ENCODE measurements around the gene CRB1.
"Not testable (repeated sequence)": the region's sequence is repeated elsewhere in the genome, so short reads cannot be mapped to it uniquely, and the experiment has no call there.

The CRB1 gene

GRCh38 chr1:197402189-197402588, 134.1 kb downstream of the CRB1 start:
- DNase-seq: no peak

- not testable (repeated sequence) for DNase-seq
Observed at GRCh38 chr1:197404774-197405173, 136.7 kb downstream of the CRB1 start.

DNA sequence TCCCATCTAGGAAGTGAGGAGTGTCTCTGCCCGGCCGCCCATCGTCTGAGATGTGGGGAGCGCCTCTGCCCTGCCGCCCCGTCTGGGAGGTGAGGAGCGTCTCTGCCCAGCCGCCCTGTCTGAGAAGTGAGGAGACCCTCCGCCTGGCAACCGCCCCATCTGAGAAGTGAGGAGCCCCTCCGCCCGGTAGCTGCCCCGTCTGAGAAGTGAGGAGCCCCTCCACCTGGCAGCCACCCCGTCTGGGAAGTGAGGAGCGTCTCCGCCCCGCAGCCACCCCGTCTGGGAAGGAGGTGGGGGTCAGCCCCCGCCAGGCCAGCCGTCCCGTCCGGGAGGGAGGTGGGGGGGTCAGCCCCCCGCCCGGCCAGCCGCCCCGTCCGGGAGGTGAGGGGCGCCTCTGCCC, 137.6 kb downstream of the CRB1 start:
- not testable (repeated sequence) for DNase-seq

GRCh38 chr1:197413564-197413963, 145.5 kb downstream of the CRB1 start:
- no peak for DNase-seq

- DNase-seq: no peak
Observed at GRCh38 chr1:197415221-197415620, 147.2 kb downstream of the CRB1 start.

- no peak for DNase-seq
Observed at GRCh38 chr1:197418693-197419092, 150.6 kb downstream of the CRB1 start.

GRCh38 chr1:197422993-197423392, 154.9 kb downstream of the CRB1 start:
- DNase-seq: no peak

DNA sequence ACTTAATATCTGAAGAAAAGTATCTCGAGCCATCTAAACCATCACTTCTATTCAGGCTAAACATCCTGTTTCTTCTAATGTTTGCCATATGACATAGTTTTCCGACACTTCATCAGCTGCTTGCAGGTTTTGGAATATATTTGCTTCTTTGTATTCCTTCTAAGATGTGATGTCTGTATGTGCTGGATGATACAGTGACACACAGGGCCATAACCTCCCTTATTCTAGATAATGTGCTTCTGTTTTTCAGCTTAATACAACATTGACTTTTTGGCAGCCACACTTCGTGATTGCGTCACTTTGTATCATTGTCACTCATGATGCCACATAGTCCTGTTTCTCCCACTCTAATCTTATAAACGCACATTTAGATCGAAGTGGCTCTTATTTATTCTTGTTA, 156.3 kb downstream of the CRB1 start:
- no peak for DNase-seq

GRCh38 chr1:197429372-197429771, 161.3 kb downstream of the CRB1 start:
- no peak for DNase-seq

DNA sequence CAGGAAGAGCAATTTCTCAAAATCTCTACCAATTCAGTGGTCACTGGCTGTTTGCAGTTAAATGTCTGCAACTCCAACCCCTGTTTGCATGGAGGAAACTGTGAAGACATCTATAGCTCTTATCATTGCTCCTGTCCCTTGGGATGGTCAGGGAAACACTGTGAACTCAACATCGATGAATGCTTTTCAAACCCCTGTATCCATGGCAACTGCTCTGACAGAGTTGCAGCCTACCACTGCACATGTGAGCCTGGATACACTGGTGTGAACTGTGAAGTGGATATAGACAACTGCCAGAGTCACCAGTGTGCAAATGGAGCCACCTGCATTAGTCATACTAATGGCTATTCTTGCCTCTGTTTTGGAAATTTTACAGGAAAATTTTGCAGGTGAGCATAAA, 167.2 kb downstream of the CRB1 start:
- DNase-seq: no peak

DNA sequence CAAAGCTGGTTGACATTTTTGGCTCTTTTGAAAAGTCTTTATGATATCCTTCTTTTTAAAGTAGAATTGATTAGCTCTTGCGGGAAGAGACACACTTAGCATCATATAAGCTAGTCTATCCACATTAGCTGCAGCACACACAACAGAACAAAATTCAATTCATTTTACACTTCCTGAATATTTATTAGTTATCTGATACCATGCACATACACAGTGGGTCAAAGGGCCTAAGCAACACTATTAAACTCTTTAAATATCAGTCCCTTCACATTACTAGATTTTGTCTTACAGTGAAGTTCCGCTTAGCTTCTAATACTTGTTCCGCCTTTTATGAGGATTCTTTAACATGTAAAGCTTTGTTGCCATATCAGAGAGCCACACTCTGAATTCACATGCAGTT, 169.5 kb downstream of the CRB1 start:
- no peak for DNase-seq

DNA sequence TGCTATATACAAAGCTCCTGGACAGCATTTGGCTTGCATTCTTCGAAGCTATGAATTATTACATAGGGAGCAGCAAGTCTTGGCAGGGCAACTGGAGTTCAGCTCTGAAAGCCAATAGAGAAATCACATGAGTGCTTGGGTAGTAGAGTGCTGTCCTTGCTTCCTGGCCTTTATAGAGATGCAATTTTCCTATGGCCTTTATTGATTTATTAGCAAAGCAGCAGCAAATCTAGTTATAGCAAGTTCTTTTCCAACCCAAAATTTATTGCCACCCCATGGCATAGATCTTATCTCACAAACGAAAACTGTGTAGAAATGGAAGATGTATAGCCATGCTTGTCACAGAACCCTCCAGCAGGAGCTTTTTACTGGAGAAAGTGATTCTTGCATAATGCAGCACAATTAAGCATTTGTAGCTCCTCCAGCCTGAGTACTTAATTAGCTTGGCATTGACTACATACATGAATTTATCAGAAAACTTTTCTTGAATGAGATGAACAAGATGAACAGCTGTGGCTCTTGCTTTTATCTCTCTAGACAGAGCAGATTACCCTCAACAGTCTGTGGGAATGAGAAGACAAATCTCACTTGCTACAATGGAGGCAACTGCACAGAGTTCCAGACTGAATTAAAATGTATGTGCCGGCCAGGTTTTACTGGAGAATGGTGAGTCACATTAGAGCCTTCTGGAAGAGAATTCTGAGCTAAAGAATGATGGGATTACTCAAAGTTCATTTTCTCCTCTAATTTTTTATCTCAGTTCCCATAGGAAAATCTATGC, 170.1 kb downstream of the CRB1 start:
- DNase-seq: no peak

- DNase-seq: no peak
Observed at GRCh38 chr1:197439708-197440280, 171.7 kb downstream of the CRB1 start.

DNA sequence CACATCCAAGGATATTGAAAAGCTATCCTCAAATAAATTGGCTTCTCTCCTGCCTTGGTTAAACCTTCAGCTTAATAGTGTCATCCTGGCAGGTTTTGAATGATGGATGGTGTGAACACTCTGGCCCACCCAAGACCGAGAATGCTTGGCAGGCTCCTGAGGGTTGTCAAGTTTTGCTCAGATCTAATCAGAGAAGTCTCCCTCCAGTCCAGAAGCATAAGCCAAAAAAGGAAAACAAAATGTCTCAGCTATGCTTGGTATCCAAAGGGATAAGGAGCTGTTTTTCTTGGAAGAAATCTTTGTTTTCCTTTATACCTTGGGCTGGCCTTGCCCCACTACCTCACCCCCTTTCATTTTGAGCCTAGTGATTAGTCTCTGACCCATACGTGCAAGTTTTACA, 172.7 kb downstream of the CRB1 start:
- no peak for DNase-seq

GRCh38 chr1:197441999-197442414, 174.0 kb downstream of the CRB1 start:
- no peak for DNase-seq

- DNase-seq: no peak
Observed at GRCh38 chr1:197444755-197445154, 176.7 kb downstream of the CRB1 start.

DNA sequence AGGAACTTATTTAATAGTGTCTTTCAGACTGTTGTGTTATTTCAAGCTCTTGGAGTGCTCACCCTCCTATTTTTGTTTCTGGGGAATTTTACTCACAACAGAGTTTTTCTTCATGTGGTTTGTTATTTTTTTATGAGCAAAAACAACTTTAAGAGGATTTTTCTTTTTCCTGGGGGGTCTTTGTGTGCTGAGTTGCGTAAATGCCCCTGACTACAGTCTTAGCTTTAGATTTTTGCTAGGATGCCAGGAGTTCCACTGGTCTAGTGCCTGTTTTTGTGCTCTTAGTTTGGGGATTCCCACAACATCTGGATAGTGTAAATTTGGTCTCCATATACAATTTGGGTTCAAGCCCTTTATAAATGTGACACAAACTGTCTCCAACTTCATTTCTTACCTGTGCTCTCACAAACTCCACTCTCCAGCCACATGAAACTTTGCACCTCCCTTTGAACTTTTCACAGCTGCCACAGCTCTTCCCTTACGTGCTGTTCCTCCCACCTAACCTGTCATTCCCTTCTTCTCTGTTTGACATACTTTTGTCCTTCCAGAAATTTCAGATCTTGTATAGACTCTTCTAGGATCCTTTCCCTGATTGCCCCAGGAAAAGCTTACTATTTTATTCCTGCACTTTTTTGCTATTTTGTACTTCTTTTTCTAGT, 180.2 kb downstream of the CRB1 start:
- no peak for DNase-seq

GRCh38 chr1:197451381-197451780, 183.3 kb downstream of the CRB1 start:
- no peak for DNase-seq

GRCh38 chr1:197453376-197454058, 185.5 kb downstream of the CRB1 start:
- DNase-seq: no peak

DNA sequence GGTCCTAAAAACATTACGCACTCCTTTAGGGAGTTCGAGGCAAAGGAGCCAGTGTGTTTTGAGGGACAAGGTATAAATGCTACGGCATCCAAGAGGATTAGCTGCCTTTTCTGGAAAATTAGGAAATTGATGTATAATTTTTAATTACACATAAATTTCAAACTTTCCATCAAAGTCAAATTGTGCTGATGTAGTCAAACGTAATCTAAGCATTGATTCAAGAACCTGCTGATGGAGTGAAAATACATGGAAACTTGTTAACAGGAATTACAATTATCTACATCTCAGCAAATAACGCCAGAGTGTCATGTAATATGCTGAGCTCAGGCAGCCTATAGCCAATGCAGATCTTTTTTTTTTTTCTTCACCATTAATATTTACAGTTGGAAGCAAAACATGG, 194.5 kb downstream of the CRB1 start:
- no peak for DNase-seq

- no peak for DNase-seq
Observed at GRCh38 chr1:197463142-197463541, 195.1 kb downstream of the CRB1 start.

DNA sequence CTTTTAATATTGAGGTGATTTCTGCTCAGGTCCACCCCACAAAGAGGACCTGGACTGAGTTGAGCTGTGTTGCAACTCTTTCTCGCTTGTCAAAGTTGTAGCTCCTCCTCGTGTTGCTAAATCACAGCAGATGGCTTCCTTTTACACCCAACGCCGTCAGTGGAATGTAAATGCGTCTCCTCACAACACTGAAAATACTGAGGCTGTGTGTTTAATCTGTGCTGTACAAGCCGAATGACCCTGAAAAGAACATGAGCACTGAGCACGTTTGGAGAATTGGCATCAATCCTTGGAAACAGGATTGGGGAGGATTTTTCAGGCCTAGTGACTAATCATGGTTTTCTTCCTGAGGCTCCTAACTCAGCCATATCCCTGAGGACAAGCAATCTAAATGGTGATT, 196.0 kb downstream of the CRB1 start:
- DNase-seq: no peak

DNA sequence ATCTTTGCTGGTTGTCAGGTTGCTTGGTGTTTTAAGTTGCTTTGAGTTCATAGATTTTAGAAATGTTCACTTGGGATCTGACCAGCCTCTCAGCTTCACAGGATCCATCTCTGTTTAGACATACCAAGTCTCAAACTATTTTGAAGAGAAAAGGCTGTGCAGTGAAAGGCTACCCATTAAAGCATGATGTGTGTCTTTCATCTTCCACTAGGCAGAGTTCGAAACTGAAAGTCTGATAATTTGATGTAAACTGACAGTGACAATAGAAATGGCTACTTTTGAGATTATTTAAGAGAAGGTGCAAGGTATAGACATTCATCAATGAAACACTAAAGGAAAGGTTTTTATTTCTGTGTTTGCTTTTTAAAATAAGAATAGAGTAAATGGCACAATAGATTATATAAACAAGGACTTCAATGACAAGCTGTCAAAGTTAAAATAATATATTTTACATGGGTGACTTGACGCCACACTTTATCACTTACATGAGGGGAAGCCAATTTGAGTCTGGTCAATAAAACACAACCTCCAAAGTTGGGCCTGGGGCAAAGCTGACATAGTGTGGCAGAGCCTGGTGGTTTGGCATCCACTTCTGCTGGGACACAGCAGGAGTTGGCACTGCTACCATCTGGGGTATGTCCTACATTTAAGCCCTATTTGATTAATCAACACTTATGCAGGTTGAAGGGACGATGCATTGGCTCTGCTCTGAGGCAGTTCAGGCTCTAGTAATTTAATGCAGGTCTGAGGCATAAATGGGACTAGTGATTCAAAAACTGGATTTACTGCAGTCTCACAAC, 197.7 kb downstream of the CRB1 start:
- no peak for DNase-seq
